ENCODE measurements around the gene PCBD1. TPM values are rescaled to one million over a fixed set of nuclear protein-coding genes. Genes with fewer than 3 reads are reported as not detected.

Gene PCBD1
- total RNA-seq, 1 donor from 2014 or later: 36.6 TPM

DNA sequence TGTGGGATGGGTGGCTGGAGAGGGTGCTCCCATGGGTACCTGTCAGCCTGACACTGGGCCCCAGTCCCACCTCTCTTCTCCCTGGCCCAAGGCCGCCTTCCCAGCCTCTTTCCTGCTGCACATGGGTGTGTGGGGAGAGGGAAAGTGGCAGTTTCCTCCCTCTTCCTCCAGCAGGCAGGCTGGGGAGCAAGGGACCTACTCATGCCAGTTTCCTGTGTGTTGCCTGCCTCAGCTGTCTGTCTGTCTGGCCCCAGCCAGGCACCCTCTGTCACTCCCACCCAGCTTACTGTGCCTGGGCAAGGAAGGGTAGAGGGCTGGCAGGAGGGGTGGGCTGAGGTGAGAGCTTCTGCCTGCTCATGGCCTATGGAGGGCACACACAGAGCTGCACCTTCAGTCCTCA is 46.3 kb upstream of the PCBD1 start:
- Mint-ChIP-seq H3K27ac (ENCODE audit: unreplicated experiment) (no peak overlapping the region), H3K36me3 (ENCODE audit: unreplicated experiment) (no peaks in the 10 kb centered on the region), H3K27me3 (ENCODE audit: unreplicated experiment) (peaks cover 55% of the 10 kb centered on the region), H3K9me3 (ENCODE audit: unreplicated experiment) (no peaks in the 10 kb centered on the region), H3K4me3 (ENCODE audit: unreplicated experiment) (no peak overlapping the region), H3K4me1 (ENCODE audit: unreplicated experiment) (no peaks in the 10 kb centered on the region)
- no peak for DNase-seq (ENCODE audit: extremely low spot score, unreplicated experiment)
- TF ChIP-seq, protein P1, sequence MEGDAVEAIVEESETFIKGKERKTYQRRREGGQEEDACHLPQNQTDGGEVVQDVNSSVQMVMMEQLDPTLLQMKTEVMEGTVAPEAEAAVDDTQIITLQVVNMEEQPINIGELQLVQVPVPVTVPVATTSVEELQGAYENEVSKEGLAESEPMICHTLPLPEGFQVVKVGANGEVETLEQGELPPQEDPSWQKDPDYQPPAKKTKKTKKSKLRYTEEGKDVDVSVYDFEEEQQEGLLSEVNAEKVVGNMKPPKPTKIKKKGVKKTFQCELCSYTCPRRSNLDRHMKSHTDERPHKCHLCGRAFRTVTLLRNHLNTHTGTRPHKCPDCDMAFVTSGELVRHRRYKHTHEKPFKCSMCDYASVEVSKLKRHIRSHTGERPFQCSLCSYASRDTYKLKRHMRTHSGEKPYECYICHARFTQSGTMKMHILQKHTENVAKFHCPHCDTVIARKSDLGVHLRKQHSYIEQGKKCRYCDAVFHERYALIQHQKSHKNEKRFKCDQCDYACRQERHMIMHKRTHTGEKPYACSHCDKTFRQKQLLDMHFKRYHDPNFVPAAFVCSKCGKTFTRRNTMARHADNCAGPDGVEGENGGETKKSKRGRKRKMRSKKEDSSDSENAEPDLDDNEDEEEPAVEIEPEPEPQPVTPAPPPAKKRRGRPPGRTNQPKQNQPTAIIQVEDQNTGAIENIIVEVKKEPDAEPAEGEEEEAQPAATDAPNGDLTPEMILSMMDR (IDR thresholded peaks at IDR 0.05): no peak

DNA sequence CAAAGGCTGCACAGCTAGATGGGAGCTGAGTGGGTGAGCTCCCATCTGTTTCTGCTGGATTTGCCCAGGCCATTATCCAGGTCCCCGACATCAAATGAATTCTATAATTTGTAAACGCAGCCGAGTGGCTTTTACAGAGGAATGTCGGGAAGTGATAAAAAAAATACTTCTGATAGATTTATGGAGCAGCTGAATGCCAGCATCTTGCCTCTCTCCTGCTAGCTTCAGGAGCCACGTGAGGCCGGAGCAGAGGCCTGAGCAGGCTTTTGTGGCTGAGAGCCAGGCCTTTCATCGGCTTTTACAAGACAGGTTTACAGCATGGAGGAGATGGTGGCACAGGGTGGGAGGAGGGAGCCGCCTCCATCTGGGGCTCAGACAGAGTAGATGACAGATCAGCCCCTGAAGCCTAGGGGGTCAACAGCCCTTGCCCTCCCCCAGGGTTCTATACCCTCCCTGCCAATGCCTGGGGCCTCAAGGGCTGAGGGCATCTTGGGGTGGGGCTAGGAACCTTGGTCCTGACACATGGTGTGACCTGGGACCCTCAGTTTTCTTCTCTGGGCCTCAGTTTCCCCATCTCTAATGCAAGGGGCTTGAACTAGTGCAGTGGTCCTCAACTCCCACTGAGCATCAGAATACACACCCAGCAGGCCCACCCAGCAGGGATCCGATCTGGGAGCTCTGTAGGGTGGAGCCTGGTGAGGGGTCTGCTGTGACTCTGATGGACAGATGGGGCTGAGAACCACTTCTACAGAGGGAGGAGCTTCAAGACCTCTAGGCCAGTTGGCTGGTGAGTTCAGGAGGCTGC is 44.2 kb upstream of the PCBD1 start:
- Mint-ChIP-seq H3K27ac (ENCODE audit: unreplicated experiment) (no peak overlapping the region), H3K4me3 (ENCODE audit: unreplicated experiment) (no peak overlapping the region), H3K27me3 (ENCODE audit: unreplicated experiment) (peaks cover 52% of the 10 kb centered on the region), H3K36me3 (ENCODE audit: unreplicated experiment) (no peaks in the 10 kb centered on the region), H3K9me3 (ENCODE audit: unreplicated experiment) (no peaks in the 10 kb centered on the region), H3K4me1 (ENCODE audit: unreplicated experiment) (no peaks in the 10 kb centered on the region)
- DNase-seq (ENCODE audit: extremely low spot score, unreplicated experiment): no peak
- TF ChIP-seq, protein P1 (IDR thresholded peaks at IDR 0.05): no peak

DNA sequence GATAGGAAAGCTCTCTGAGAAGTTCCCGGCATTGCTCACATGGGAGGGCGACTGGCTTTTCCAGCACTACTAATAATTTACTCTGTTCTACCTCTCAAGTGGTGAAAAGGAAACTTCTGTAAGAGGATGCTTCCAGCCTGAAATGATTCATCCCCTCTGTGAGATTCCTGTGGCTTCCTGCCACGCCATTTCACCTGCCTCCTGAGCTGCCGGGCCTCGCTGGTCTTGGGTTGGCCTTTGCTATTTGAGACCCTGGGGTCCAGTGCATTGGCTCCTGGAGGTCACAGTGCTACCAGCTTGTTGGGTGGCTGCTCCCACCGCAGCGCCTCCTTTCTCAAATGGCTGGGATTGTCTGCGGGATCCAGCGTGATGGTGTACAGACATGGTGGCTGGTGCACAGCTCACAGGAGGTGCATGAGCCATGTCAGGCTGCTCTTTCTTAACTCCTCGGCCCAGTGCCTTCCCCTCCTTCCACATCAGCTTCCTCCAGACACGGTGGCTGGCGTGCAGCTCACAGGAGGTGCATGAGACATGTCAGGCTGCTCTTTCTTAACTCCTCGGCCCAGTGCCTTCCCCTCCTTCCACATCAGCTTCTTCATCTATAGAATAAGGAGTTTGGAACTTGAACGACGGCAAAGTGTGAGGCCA is 42.9 kb upstream of the PCBD1 start:
- no peaks in the 10 kb centered on the region for H3K9me3 Mint-ChIP-seq (ENCODE audit: unreplicated experiment)
- H3K4me3 Mint-ChIP-seq (ENCODE audit: unreplicated experiment): no peak overlapping the region
- no peaks in the 10 kb centered on the region for H3K36me3 Mint-ChIP-seq (ENCODE audit: unreplicated experiment)
- H3K27ac Mint-ChIP-seq (ENCODE audit: unreplicated experiment): no peak overlapping the region
- TF ChIP-seq, protein P1 (IDR thresholded peaks at IDR 0.05): no peak
- no peak for DNase-seq (ENCODE audit: extremely low spot score, unreplicated experiment)
- H3K27me3 Mint-ChIP-seq (ENCODE audit: unreplicated experiment): peaks cover 44% of the 10 kb centered on the region
- no peaks in the 10 kb centered on the region for H3K4me1 Mint-ChIP-seq (ENCODE audit: unreplicated experiment)

DNA sequence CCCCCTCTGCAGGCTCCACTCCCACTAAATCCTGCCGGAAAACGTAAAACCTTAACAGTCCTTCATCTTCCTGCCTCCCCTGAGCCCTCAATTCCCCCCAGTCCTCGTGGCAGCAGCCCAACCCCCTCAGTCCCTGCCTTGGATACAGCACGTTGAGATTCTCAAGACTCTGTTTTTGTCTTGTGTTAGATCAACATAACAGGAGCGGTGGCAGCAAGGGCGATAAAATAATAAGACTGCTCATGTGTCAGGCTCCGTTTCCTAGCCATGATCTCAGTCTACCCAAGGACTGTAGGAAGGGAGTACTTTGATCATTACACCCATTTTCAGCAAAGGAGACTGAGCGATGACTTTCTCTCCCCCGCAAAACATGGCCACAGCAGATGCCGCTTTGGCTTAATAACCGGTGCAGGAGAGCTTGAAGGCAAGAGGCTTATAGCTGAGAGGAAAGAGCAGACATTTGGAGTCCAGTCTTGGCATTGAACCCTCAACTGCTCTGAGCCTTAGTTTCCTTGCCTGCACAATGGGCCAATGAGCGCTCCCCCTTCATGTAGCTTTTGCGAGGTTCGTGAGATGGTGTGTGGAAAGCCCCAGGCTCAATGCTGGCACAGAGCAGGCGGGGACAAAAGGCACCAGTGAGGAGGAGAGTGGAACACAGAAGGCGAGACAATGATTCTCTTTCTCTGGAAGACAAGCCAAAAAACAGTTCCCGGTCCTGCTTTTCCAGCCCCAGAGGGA is 42.1 kb upstream of the PCBD1 start:
- H3K9me3 Mint-ChIP-seq (ENCODE audit: unreplicated experiment): no peaks in the 10 kb centered on the region
- no peaks in the 10 kb centered on the region for H3K36me3 Mint-ChIP-seq (ENCODE audit: unreplicated experiment)
- DNase-seq (ENCODE audit: extremely low spot score, unreplicated experiment): no peak
- no peak overlapping the region for H3K4me3 Mint-ChIP-seq (ENCODE audit: unreplicated experiment)
- H3K27ac Mint-ChIP-seq (ENCODE audit: unreplicated experiment): no peak overlapping the region
- TF ChIP-seq, protein P1 (IDR thresholded peaks at IDR 0.05): no peak
- peaks cover 39% of the 10 kb centered on the region for H3K27me3 Mint-ChIP-seq (ENCODE audit: unreplicated experiment)
- H3K4me1 Mint-ChIP-seq (ENCODE audit: unreplicated experiment): peaks cover 1% of the 10 kb centered on the region

DNA sequence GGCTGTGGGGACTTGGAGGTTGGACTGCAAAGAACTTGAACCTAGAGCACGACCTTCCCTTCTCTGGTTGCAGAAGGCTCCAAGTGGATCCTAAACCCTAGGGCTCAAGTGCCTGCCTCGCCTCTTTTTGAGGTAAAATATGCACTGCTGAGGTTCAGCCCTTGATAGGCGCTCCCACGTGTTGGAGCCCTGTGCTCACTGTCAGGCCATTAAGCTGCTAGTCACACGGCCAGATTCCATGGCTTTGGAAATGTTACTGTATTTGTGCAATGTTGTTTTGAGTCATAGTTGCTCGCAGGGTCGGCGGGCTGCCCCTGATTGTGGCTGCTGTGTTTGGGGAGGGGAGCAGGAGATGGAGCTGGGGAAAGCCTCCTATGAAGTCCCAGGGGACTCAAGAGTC is 39.8 kb upstream of the PCBD1 start:
- Mint-ChIP-seq H3K9me3 (ENCODE audit: unreplicated experiment) (no peaks in the 10 kb centered on the region), H3K4me1 (ENCODE audit: unreplicated experiment) (peaks cover 1% of the 10 kb centered on the region), H3K27me3 (ENCODE audit: unreplicated experiment) (peaks cover 41% of the 10 kb centered on the region), H3K4me3 (ENCODE audit: unreplicated experiment) (no peak overlapping the region), H3K27ac (ENCODE audit: unreplicated experiment) (no peak overlapping the region), H3K36me3 (ENCODE audit: unreplicated experiment) (no peaks in the 10 kb centered on the region)
- TF ChIP-seq, protein P1 (IDR thresholded peaks at IDR 0.05): no peak
- no peak for DNase-seq (ENCODE audit: extremely low spot score, unreplicated experiment)

Measured in osteocyte (in vitro differentiated cells).